Measurements from ENCODE around the gene FKRP. TPM values are rescaled to one million over a fixed set of nuclear protein-coding genes. Genes with fewer than 3 reads are reported as not detected.

Gene FKRP
- polyA plus RNA-seq, 1 donor (not counting 4 experiments of a cell fraction or from before 2014, with no cell fraction given): 6.1 TPM

DNA sequence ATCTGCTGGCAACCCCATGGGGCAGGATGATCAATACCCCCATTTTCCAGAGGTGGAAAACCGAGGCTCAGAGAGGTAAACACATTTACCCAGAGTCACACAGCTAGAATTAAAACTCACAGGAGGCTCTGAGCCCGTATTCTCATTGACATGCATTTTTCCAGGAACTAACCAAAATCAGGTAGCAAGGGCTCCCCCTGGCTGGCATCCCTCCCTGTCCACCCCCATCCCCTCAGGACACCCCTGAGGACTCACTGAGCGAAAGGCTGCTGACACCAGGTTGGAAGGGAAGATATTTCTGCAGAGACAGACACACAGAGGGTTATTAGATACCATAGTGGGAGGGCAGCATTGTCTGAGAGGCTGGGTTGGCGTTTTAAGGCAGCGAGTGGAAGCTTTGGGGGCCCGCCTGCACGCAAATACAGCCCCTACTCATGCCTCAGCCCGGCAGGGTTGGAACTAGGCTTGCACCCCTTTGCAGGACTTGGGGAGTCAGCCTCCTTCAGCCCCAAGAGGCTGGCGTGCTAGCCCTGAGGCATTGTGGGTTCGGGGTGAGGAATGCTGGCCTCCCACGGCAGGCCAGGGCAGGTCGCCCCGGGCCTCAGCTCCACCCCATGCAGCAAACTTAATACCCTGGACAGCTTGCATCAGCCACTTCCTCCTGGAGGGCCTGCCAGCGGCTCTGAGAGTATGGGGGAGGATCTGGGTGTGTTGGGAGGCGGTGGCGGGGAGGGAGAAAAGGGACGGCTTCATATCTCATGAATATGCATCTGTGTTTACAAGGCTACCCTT is 38.6 kb downstream of the FKRP start:
- Histone ChIP-seq H3K9me3 (ENCODE audit: control insufficient read depth, low read depth, low read length) (no peaks in the 10 kb centered on the region), H3K36me3 (ENCODE audit: control insufficient read depth in 2 of 2, extremely low read depth in 1 of 2, insufficient read depth in 2 of 2, low read length in 2 of 2) (peaks cover 16 to 45% of the 10 kb centered on the region in 2 experiments), H3K27me3 (ENCODE audit: control insufficient read depth, extremely low read depth, insufficient read depth, low read length) (no peaks in the 10 kb centered on the region), H3K9me1 (ENCODE audit: control insufficient read depth, extremely low read depth, insufficient read depth, low read length) (no peaks in the 10 kb centered on the region), H3K27ac (ENCODE audit: control insufficient read depth, insufficient read depth, low read length) (peak overlapping the region; percentile 95), H4K20me1 (ENCODE audit: control insufficient read depth, extremely low read depth, insufficient read depth, low read length) (peaks cover 2% of the 10 kb centered on the region), H3K4me2 (ENCODE audit: control insufficient read depth, extremely low read depth, insufficient read depth, low read depth, low read length) (peak overlapping the region; percentile 87), H3K4me3 (ENCODE audit: control insufficient read depth in 2 of 3, extremely low read depth in 1 of 3, insufficient read depth in 2 of 3, low read depth in 1 of 3, low read length in 3 of 3) (peak overlapping the region; percentile 92 to 99 (median 92)), H3K79me2 (ENCODE audit: control insufficient read depth, insufficient read depth, low read length) (peaks cover 76% of the 10 kb centered on the region), H3K9ac (ENCODE audit: control insufficient read depth, extremely low read depth, insufficient read depth, low read length) (peak overlapping the region; percentile 93), H2AFZ (ENCODE audit: control insufficient read depth, low read length) (no peak overlapping the region), H3K4me1 (ENCODE audit: control insufficient read depth, extremely low read depth, insufficient read depth, low read length) (peaks cover 25% of the 10 kb centered on the region)
- no peak for TF ChIP-seq EZH2 (IDR thresholded peaks at IDR 0.05; ENCODE audit: low read length)
- TF ChIP-seq, protein P1, sequence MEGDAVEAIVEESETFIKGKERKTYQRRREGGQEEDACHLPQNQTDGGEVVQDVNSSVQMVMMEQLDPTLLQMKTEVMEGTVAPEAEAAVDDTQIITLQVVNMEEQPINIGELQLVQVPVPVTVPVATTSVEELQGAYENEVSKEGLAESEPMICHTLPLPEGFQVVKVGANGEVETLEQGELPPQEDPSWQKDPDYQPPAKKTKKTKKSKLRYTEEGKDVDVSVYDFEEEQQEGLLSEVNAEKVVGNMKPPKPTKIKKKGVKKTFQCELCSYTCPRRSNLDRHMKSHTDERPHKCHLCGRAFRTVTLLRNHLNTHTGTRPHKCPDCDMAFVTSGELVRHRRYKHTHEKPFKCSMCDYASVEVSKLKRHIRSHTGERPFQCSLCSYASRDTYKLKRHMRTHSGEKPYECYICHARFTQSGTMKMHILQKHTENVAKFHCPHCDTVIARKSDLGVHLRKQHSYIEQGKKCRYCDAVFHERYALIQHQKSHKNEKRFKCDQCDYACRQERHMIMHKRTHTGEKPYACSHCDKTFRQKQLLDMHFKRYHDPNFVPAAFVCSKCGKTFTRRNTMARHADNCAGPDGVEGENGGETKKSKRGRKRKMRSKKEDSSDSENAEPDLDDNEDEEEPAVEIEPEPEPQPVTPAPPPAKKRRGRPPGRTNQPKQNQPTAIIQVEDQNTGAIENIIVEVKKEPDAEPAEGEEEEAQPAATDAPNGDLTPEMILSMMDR (optimal IDR thresholded peaks at IDR 0.05 in 1 of 3, IDR thresholded peaks at IDR 0.05 in 1 of 3, conservative IDR thresholded peaks at IDR 0.05 in 1 of 3; ENCODE audit: extremely low read depth in 1 of 3, insufficient read depth in 2 of 3, low read length in 3 of 3): peak; percentile 21 to 31 (median 22)
- DNase-seq (ENCODE audit: low read depth, low spot score) (peak; percentile 96), FAIRE-seq (peak; percentile 51)
- dilution Hi-C loops (cut with MboI; ENCODE audit: extremely low pct_ligation_motif_present, low sequenced_read_pairs): no loop called here

DNA sequence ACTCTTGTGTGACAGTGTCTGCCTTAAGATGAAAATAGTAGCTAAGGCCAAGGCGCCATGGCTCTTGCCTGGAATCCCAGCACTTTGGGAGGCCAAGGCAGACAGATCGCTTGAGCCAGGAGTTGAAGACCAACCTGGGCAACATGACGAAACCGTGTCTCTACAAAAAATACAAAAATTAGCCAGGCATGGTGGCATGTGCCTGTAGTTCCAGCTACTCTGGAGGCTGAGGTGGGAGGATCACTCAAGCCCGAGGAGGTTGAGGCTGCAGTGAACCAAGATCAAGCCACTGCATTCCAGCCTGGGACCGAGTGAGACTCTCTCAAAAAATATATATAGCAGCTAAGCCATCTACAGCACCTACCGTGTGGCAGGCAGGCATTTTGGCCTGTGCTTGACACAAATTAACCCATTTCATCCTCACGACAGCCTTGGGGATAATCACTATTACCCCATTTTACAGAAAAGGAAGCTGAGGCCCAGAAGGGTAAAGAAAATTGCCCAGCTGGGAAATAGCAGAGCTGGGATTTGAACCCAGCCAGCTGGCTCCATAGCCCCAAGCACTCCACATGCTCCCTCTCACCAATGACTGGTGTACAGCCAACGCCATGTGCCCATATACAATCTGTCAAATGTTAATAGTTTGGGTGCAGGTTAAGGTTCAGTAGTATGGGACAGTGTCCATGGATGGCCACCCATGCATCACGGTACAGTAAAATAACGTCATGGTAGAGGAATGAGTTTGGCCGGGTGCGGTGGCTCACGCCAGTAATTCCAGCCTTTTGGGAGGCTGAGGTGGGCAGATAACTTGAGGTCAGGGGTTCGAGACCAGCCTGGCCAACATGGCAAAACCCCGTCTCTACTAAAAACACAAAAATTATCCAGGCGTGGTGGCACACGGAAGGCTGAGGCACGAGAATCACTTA is 39.5 kb downstream of the FKRP start:
- Histone ChIP-seq H3K79me2 (ENCODE audit: control insufficient read depth, insufficient read depth, low read length) (peaks cover 70% of the 10 kb centered on the region), H3K36me3 (ENCODE audit: control insufficient read depth in 2 of 2, extremely low read depth in 1 of 2, insufficient read depth in 2 of 2, low read length in 2 of 2) (peaks cover 12 to 43% of the 10 kb centered on the region in 2 experiments), H4K20me1 (ENCODE audit: control insufficient read depth, extremely low read depth, insufficient read depth, low read length) (peaks cover 2% of the 10 kb centered on the region), H2AFZ (ENCODE audit: control insufficient read depth, low read length) (no peak overlapping the region), H3K4me2 (ENCODE audit: control insufficient read depth, extremely low read depth, insufficient read depth, low read depth, low read length) (peak overlapping the region; percentile 87), H3K4me3 (ENCODE audit: control insufficient read depth in 2 of 3, extremely low read depth in 1 of 3, insufficient read depth in 2 of 3, low read depth in 1 of 3, low read length in 3 of 3) (peak overlapping the region; percentile 92 to 99 (median 92)), H3K9ac (ENCODE audit: control insufficient read depth, extremely low read depth, insufficient read depth, low read length) (peak overlapping the region; percentile 93), H3K9me1 (ENCODE audit: control insufficient read depth, extremely low read depth, insufficient read depth, low read length) (no peaks in the 10 kb centered on the region), H3K9me3 (ENCODE audit: control insufficient read depth, low read depth, low read length) (no peaks in the 10 kb centered on the region), H3K4me1 (ENCODE audit: control insufficient read depth, extremely low read depth, insufficient read depth, low read length) (peaks cover 25% of the 10 kb centered on the region), H3K27me3 (ENCODE audit: control insufficient read depth, extremely low read depth, insufficient read depth, low read length) (no peaks in the 10 kb centered on the region), H3K27ac (ENCODE audit: control insufficient read depth, insufficient read depth, low read length) (peak overlapping the region; percentile 95)
- TF ChIP-seq, protein P1 (optimal IDR thresholded peaks at IDR 0.05 in 1 of 3, IDR thresholded peaks at IDR 0.05 in 1 of 3, conservative IDR thresholded peaks at IDR 0.05 in 1 of 3; ENCODE audit: extremely low read depth in 1 of 3, insufficient read depth in 2 of 3, low read length in 3 of 3): no peak
- TF ChIP-seq EZH2 (IDR thresholded peaks at IDR 0.05; ENCODE audit: low read length): no peak
- DNase-seq (ENCODE audit: low read depth, low spot score) (no peak), FAIRE-seq (no peak)
- dilution Hi-C loops (cut with MboI; ENCODE audit: extremely low pct_ligation_motif_present, low sequenced_read_pairs): no loop called here
